ENCODE data around the gene OXSM.

DNA sequence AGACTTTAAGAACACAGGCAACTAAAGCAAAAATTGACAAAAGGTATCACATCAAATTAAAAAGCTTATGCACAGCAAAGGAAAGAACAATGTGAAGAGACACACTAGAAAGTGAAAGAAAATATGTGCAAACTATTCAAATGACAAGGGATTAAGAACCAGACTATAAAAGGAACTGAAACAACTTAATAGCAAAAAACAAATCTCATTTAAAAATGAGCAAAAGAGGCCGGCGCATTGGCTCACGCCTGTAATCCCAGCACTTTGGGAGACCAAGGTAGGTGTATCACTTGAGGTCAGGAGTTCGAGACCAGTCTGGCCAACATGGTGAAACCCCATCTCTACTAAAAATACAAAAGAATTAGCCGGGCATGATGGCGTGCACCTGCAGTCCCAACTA is 21.0 kb upstream of the OXSM start:
- TF ChIP-seq, protein P1, sequence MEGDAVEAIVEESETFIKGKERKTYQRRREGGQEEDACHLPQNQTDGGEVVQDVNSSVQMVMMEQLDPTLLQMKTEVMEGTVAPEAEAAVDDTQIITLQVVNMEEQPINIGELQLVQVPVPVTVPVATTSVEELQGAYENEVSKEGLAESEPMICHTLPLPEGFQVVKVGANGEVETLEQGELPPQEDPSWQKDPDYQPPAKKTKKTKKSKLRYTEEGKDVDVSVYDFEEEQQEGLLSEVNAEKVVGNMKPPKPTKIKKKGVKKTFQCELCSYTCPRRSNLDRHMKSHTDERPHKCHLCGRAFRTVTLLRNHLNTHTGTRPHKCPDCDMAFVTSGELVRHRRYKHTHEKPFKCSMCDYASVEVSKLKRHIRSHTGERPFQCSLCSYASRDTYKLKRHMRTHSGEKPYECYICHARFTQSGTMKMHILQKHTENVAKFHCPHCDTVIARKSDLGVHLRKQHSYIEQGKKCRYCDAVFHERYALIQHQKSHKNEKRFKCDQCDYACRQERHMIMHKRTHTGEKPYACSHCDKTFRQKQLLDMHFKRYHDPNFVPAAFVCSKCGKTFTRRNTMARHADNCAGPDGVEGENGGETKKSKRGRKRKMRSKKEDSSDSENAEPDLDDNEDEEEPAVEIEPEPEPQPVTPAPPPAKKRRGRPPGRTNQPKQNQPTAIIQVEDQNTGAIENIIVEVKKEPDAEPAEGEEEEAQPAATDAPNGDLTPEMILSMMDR (IDR thresholded peaks at IDR 0.05): no peak
- TF ChIP-seq POLR2A (IDR thresholded peaks at IDR 0.05; ENCODE audit: low read depth) (no peak), POLR2AphosphoS5 (IDR thresholded peaks at IDR 0.05) (no peak), EP300 (IDR thresholded peaks at IDR 0.05) (no peak)

Data from esophagus muscularis mucosa (tissue), 4 donors.